ENCODE data around the gene ERG.

DNA sequence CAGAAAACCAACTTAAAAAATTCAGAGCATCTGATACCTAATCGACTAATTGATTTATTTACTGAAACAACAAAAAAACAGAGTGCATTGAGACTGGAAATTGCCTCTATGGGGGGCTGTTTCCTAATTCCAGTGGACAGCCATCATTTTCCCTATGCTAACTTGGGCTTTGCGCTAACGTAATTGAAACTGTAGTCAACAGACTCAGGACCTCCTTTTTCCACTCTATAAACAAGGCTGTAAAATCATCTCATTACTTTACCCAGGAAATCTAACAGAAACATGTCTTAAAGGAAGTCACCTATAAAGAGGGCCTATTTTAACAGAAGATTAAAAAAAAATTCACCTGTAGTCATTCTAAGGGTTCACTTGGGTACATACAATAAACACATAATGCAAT is 2.1 kb downstream of the ERG start:
- no peak for TF ChIP-seq EZH2 (IDR thresholded peaks at IDR 0.05; ENCODE audit: low read length, missing control alignments)
- TF ChIP-seq, protein P1, sequence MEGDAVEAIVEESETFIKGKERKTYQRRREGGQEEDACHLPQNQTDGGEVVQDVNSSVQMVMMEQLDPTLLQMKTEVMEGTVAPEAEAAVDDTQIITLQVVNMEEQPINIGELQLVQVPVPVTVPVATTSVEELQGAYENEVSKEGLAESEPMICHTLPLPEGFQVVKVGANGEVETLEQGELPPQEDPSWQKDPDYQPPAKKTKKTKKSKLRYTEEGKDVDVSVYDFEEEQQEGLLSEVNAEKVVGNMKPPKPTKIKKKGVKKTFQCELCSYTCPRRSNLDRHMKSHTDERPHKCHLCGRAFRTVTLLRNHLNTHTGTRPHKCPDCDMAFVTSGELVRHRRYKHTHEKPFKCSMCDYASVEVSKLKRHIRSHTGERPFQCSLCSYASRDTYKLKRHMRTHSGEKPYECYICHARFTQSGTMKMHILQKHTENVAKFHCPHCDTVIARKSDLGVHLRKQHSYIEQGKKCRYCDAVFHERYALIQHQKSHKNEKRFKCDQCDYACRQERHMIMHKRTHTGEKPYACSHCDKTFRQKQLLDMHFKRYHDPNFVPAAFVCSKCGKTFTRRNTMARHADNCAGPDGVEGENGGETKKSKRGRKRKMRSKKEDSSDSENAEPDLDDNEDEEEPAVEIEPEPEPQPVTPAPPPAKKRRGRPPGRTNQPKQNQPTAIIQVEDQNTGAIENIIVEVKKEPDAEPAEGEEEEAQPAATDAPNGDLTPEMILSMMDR (conservative IDR thresholded peaks at IDR 0.05 in 1 of 2, IDR thresholded peaks at IDR 0.05 in 1 of 2; ENCODE audit: low read depth in 1 of 2, low read length in 2 of 2), result no peak

All from fibroblast of lung (primary cell).